HG02981 (cell line): ENCODE results near the gene SCMH1.

Source experiments
- ATAC-seq: cut with Tn5 transposase; IDR thresholded peaks from one replicate; pipeline ENCODE4 v1.9.1; 2021; ENCODE audit warnings: mild to moderate bottlenecking, moderate library complexity; ENCODE audit not compliant: unreplicated experiment

Gene SCMH1

DNA sequence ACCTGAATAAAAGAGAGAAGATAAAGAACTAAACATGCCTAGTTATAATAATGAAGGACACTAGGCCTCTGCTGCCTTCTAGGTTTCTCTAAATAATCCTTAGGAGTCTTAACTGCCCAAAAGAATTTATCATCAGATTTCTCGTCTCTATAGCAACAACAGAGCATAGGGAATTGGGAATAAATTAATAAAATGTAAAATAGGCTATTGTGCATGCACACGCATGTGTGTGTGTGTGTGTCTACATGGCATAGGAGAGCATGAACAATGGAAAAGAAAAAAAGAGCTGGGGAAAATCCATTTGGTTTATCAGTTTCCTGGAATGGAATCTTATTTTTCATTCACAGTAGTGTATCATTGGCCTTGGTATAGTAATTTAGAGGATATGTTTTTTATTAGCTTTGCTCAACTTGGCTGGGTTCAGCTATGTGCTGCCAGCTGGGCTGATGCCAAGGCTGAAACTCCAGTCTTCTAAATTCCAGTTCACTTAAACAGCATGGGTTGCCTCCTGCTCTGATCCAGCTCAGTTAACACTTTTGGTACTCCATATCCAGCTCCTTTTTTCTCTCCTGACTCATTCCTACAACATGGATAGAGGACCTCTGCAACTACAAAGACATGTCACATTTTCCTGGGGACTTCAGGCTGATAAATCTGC, 140.0 kb downstream of the SCMH1 start:
- ATAC-seq: no peak

DNA sequence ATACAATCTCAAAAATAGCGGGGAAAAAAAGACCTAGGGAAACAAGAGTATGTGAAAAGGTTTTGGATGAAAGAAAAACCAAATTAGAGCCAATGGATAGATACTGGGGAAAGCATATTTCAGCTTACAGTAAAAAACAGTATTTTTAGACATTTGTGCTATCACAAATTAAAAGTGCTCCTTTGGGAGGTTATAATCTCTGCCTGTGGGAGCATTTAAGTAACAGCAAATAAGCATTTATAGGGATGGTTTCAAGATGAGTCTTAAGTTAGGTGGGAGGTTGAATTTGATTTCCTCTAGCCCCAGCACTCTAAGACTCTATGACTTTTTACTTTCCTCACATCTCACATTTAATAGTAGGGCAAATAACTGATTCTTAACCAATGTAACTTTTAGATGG, 141.0 kb downstream of the SCMH1 start:
- no peak for ATAC-seq

DNA sequence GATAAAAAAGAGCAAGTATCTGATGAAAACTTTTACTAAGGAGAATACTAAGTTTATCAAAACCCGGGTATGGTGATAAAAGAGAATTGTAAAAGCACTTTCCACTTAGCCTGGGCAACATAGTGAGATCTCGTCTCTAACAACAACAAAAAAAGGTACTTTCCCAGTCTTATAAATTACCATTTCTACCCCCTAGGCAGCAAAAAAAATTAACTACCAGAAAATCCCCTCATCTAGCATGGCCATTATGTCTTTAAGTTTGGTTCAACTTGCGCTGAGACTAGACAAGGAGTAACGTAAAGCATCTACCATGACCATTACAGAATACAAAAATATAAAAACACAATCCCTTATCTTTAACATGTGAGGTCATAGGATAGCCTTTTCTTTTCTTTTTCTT, 141.9 kb downstream of the SCMH1 start:
- ATAC-seq: no peak

DNA sequence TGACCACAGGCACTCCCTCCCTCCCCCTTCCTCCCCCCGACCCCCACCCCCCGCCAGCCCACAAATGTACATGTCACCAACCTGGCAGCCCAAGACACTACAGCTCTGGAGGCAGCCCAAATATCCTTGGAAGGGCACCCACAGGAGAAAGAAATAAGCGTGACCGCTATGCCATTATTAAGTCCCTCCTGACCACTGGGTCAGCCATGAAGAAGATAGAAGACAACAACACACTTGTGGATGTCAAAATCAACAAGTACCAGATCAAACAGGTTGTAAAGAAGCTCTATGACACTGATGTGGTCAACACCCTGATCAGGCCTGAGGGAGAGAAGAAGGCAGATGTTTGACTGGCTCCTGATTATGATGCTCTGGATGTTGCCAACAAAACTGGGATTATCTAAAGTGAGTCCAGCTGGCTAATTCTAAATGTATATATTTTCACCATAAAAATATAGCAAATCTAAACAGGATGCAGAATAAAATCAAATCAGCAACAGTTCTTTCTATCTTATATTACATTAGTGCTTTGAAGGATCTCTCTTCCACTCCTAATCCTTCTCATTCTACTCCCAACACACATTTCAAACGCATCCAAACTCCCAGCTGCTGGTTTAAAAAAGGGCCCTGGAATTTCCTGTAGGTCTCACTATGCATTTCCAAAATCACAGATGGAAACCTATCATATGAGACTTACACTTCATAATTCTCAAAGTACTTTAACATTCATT, 143.2 kb downstream of the SCMH1 start:
- no peak for ATAC-seq

DNA sequence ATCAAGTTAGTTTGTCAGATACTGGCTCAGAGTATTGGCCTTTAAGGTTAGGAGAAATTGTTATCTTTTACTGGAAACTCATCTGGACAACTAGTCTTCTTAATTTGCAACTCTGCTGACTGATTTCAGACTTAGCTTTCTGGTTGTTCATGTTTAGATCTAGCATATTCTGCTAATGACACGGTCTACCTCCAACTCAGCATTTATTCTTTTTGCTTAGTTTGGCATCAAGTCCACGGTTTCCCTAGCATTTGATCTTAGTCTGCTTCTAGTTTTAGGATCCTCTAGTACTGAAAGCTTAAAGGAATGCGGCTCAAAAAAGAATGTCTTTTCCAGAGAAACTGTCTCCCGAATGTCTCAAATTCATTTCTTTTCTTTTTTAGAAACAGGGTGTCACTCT, 145.0 kb downstream of the SCMH1 start:
- ATAC-seq: no peak

DNA sequence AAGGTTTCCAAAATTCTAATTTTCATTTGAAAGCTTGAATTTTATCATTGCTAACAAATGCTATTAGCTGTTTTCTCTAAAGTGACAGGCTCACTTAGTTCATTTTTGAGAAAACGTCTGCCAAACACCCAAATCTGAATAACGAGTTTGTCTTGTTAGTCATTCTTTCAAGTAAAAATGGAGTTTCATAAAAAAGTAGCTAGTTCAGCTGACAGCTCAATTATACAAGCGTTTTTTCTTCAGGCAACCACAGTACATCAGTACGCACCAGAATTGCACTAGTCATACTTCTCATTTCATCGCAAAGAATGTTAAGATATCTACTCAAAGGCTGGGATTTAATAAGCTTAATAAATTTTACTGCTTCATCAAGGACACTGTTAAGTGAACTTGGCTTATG, 148.3 kb downstream of the SCMH1 start:
- no peak for ATAC-seq

DNA sequence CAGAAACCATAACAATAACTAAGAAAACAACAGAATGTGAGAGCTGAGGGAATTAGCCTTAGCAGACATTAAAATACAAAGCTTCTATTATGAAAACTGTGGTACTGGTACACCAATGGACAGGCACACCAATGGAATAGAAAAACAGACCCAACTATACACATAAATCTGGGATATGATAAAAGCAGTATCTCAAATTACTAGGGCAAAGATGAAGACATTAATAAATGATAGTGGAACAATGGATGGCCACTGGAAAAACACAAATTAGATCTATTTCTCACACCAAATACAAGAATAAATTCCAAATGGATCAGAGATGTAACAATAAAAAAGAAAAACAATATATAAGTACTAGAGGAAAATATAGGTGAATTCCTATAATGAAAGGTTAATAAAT, 155.2 kb downstream of the SCMH1 start:
- no peak for ATAC-seq

DNA sequence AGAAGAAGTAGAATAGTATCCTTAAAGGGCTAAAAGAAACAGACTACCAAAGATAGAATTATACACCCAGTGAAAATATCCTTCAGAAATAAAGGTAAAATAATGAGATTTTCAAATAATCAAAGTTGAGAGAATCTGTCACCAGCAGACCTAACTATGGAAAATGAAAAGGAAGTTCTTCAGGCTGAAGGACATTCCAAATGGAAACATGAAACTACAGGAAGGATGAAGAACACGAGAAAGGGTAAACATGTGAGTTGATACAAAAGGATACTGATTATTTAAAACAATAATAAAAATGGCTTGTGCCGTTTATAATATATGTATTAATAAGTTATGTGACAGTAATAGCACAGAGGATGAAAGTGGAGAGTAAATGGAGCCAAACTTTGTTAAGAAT, 163.5 kb downstream of the SCMH1 start:
- no peak for ATAC-seq

DNA sequence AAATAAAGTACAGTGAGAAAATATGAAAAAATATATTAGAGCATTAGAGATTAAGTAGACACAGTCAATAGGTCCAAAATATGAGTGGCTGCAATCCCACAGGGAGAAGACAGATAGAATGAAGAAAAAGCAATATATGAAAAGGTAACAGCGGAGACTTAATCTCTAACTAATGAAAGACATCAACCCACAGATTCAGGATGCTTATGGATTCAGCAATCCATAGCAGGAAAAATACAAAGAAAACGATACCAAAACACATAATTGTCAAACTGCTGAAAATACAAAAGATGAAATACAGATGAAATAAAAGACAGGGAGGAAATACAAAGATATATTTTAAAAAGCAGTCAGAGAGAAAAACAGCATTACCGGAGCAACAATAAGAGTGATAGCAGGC, 163.9 kb downstream of the SCMH1 start:
- no peak for ATAC-seq

DNA sequence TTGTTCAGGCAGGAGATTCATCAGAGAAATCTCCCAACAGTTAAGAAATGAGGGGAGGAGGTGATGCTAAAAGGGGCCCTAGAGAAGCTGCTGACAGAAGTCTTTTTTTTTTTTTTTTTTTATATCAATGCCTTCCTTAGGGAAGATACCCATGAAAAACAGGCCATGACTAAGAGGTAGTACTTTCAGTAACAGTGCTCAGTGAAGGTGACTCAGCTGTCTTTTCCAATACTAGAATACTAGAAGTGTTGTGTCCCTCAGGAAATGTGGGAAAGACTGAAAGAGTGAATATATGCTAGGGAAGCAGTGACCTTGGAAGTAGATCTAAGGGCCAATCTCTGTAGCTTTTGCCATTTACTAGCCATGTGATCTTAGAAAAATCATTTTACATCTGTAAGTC, 168.1 kb downstream of the SCMH1 start:
- ATAC-seq: no peak

DNA sequence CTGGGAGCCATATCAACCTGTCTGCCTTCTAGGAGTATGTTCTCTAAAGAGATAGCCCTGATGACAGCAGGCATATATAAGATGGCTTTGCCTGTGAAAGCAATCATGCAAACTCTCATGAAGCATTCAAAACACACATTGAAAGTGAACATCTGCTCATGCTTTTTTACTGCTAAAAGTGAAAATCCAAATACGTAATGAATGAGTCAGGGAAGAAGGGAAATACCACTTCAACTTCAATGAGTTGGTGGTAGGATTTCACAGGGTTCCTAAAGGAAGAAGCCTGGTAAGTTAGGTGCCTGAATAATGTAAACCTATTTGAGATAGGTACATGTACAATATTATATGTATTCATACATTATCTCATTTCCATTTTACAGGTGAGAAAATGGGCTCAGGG, 170.1 kb downstream of the SCMH1 start:
- no peak for ATAC-seq

DNA sequence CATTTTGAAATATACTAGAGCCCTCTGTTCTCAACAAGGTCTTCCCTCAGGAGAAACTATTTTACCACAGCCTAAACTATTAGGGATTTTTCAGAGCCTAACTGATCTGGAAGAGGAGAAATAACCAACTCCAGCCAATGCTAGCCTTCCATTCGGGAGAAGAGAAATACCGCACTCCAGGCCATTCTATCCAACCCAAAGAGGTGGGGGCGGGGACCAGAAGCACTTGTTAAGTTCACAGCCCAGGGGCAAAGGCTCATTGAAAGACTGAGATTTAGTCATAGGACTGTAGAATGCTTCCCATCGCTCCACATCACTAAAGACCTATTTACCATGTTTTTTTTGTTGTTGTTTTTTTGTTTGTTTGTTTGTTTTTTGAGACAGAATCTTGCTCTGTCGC, 185.2 kb downstream of the SCMH1 start:
- ATAC-seq: no peak

DNA sequence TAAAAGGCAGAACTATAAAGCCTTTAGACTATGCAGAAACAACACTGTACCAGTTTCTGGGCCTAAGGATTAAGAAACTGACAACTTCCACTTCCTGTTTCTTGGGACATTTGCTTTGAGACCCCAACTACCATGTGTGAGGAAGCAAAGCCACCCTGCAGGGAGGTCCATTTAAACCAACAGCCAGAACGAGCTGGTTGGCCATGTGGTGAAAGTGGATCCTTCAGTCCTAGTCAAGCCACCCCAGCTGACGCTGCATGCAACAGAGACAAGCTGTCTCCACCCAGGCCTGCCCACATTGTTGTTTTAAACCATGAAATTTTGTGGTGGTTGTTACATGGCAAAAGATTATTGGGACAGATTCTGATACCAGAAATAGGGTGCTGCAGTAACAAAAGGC, 188.8 kb downstream of the SCMH1 start:
- ATAC-seq: no peak

DNA sequence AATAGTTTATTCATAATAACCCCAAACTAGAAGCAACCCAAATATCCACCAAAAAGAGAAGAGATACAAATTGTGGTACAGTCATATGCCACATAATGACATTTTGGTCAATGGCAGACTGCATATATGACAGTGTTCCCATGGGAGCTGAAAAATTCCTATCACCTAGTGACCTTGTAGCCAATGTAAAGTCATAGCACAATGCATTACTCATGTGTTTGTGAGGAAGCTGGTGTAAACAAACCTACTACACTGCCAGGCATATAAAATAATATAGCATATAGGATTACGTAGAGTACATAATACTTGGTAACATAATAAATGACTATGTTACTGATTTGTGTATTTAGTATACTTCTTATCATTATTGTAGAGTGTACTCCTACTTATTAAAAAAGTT, 191.1 kb downstream of the SCMH1 start:
- ATAC-seq: no peak

DNA sequence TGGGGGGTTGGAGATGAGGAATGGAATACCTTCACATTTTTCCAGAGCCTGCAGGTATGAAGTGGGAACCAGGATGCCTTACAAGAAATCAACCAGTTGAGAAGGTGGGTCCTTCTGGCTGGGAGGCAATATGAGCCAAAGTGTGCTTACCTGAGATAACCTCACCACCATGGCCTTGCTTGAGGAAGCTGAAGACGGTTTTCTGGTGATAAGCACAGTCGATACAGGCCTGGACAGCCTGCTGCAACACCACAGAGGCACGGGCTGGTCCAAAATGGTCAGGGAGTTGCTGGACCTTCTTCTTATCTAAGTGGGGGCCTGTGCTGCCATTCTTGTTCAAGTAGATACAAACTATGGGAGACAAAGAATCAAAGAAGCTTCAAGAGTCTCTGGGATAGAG, 193.6 kb downstream of the SCMH1 start:
- ATAC-seq: no peak

DNA sequence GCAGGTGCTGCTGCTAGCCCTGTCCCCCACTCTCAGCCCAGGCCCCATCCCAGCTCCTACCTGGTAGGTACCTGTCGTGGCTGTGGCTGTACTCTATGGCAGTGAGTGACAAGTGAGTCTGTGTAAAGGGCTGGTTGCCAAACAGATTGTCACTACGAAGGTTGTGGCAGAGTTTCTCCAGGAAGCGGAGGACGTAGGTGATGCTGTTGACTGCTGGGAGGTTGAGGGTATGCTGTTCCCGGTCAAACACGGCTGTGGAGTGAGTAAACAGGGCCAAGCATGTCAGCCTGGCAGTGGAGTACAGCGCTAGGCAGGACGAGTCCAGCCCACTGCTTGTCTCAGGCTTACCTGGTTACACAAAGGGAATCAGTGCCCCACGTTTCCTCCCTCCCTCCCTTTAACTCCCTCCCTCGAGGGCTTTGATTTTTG, 195.7 kb downstream of the SCMH1 start:
- no peak for ATAC-seq

DNA sequence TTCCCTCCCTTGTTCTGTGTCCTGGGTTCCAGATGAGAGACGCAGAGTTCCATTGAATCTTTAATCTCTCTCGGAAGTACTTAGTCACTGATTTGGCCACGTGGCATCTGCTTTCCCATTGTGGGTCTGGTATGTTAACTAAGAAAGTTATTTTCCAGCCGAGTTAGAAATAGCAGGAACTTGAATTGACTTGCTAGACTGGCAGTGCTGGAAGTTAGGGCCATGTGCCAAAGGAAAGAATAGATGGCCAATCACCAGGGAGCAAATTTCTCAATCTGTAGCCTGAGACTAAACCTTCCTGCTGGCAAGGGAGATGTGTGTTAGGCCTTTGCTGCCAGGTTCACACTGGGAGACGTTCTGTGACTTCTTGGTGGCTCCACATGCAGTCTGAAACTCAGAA, 196.4 kb downstream of the SCMH1 start:
- no peak for ATAC-seq

DNA sequence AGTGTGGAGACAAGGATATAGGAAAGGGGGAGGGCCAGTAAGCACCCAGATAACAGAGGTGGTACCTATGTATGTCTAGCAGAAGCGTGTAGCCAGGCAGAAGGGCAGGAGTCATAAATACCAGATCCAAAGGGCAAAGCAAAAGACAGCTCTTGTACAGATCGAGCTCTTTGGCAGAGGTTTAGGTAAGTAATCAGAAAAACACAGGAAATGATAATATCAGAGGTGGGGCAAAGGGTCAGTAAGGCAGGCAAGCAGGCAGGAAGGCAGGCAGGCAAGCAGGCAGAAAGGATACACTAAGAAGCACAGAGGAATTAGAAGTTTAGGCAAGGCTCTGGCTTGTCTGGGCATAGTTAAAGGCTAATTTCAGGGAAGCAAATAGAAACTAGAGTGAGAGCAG, 197.9 kb downstream of the SCMH1 start:
- no peak for ATAC-seq

DNA sequence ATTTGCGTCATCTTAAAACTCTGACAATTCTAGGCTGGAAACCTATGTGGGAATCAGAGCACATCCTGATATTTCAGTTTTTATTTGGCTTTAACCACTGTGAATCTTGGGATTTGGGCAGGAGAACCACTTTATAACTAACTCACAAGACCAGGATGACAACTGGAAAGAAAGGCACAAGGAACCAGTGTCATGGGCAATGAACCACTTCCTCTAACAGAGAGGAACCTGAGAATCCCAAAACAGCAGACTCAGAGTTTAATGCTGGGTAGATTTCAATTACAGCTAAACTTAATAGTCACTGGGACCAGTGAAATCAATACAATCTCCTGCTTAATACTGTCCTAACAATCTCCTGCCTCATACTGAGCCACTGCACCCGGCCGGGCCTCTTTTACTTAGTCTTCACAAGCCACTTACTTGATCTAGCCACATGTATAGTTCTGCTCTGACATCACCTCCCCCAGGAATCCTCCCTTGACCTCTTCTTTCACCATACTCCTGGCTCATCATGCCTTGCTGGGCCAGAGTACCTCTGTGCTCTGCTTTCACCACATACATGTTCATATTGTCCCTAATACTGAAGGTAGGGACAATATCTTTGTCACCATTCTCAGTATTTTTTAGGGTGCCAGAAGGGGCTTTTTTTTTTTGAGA, 200.4 kb downstream of the SCMH1 start:
- ATAC-seq: no peak

DNA sequence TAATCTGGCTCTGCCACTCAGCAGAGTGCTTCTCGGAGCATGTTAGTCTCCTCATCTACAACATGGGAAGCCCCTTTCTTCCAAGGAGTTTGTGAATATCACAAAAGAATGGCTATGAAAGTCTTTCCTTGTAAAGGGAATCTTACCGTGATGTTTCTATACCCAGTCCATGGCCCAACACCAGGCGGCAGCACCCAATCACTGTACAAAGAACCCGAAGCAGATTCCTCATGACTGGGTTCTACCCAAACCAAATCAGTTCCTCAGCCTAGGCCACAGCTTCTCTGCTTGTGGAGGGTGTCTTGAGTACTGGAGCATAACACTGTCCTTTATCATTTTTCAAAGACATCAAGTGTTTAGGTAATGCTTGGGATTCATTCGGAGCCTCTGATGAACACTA, 204.0 kb downstream of the SCMH1 start:
- no peak for ATAC-seq

DNA sequence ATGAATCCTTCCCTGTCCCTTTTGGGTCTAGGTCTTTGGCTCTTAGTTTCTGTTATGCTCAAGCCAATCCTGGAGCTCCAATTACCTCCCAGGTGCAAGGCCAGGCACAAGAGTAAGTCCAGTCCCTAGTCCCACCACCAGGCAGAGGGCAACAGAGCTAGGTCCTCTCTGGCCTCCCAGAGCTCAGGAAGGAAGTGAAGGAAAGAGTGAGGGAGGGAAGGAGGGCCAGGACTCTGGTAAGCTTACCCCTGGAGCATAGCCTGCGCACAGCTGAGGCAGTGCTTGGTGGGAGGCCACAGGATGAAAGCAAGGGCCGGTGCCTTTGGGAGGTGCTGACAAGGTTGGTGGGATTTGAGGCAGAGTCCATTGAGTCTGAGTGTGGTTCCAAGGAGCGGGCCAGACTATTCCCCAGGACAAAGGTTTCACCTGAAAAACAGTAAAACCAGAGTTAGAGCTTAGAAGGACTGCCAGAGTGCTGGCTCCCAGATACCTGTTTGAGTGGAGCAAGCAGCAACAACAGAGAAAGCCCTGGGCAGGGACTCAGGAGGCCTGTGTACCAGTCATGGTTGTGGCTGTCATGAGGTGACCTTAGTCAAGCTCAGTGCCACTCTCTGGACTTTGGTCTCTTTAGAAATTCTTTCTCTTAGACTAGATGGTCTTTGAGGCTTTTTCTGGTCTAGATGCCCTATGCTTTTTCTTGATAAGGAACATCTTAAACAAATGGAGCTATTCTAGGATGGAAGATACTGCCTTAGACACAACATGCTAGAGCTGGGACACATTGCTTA, 204.8 kb downstream of the SCMH1 start:
- no peak for ATAC-seq

DNA sequence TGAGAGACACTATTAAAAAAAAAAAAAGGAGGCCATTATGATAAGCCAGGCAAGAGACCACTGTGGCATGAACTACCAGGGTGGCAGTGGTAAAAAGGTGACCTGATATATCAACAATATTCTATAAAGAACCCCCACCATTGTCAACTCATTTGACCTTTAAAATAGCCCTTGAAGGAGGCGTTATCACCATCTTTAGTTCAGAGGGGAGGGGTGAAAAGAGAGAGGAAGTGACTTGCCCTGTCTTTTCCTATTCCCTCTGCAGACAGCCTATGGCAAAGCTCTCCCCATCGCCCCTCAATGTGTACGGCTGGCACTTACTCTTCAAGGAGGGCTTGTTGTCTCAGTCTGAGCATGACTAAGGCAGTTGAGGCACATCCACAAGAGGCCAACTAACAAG, 208.8 kb downstream of the SCMH1 start:
- no peak for ATAC-seq
